Ishikawa (cell line): Measurements from ENCODE around the gene TASP1.

Source experiments
- CEBPB ChIP-seq: IDR thresholded peaks from 2 replicates; pipeline ENCODE4 v1.6.1; 2012
- CREB1 ChIP-seq: IDR thresholded peaks from 2 replicates; pipeline ENCODE4 v1.6.1; 2012; ENCODE audit warnings: low read depth
- EGR1 ChIP-seq: IDR thresholded peaks from 2 replicates; pipeline ENCODE4 v1.6.1; 2012
- EP300 ChIP-seq: IDR thresholded peaks from 2 replicates; pipeline ENCODE4 v1.6.1; 2012; ENCODE audit warnings: borderline replicate concordance
- FOXM1 ChIP-seq: IDR thresholded peaks from 2 replicates; pipeline ENCODE4 v1.6.1; 2012; ENCODE audit warnings: low read depth, borderline replicate concordance
- NFIC ChIP-seq: IDR thresholded peaks from 2 replicates; pipeline ENCODE4 v1.6.1; 2012
- RAD21 ChIP-seq: IDR thresholded peaks from 2 replicates; pipeline ENCODE4 v1.6.1; 2012; ENCODE audit warnings: low read depth
- TAF1 ChIP-seq: IDR thresholded peaks from 2 replicates; pipeline ENCODE4 v1.6.1; 2012; ENCODE audit warnings: low read depth, mild to moderate bottlenecking
- TCF12 ChIP-seq: IDR thresholded peaks from 2 replicates; pipeline ENCODE4 v1.6.1; 2012; ENCODE audit warnings: low read depth
- TEAD4 ChIP-seq: IDR thresholded peaks from 2 replicates; pipeline ENCODE4 v1.6.1; 2012
- YY1 ChIP-seq: IDR thresholded peaks from 2 replicates; pipeline ENCODE4 v1.6.1; 2012; ENCODE audit warnings: low read depth
- ZBTB7A ChIP-seq: IDR thresholded peaks from 2 replicates; pipeline ENCODE4 v1.6.1; 2012; ENCODE audit warnings: low read depth
- TF ChIP-seq, protein P1 (sequence below): IDR thresholded peaks from 2 replicates; pipeline ENCODE4 v1.6.1; 2012
- TF ChIP-seq, protein P2 (sequence below): IDR thresholded peaks from 2 replicates; pipeline ENCODE4 v1.6.1; 2012; ENCODE audit warnings: low read depth, mild to moderate bottlenecking
- TF ChIP-seq, protein P3 (sequence below): IDR thresholded peaks from 2 replicates; pipeline ENCODE4 v1.6.1; 2012

The TASP1 gene

DNA sequence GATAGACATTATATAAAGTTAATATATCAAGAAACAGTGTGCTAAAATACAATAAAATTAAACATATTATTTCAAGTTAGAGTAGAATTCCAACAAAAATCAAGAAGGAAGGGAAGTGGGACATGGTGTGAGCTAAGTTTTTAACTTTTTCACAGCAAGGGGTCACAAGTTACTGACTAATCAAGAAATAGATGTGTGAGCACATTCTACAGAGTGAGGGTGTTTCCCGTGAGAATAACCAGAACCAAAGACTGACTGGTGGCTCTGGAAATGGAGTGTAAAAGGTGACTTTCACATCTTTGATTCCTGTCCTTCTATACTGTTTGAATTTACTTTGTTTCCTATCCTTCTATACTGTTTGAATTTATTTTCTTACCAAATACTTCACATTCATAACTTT lies 206.6 kb downstream of the TASP1 start:
- TF ChIP-seq, protein P1, sequence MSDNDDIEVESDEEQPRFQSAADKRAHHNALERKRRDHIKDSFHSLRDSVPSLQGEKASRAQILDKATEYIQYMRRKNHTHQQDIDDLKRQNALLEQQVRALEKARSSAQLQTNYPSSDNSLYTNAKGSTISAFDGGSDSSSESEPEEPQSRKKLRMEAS, result no peak
- TF ChIP-seq TAF1 (no peak), TEAD4 (no peak), CEBPB (no peak), CREB1 (no peak), YY1 (no peak), FOXM1 (no peak), ZBTB7A (no peak), EP300 (no peak)
- TF ChIP-seq, protein P2, sequence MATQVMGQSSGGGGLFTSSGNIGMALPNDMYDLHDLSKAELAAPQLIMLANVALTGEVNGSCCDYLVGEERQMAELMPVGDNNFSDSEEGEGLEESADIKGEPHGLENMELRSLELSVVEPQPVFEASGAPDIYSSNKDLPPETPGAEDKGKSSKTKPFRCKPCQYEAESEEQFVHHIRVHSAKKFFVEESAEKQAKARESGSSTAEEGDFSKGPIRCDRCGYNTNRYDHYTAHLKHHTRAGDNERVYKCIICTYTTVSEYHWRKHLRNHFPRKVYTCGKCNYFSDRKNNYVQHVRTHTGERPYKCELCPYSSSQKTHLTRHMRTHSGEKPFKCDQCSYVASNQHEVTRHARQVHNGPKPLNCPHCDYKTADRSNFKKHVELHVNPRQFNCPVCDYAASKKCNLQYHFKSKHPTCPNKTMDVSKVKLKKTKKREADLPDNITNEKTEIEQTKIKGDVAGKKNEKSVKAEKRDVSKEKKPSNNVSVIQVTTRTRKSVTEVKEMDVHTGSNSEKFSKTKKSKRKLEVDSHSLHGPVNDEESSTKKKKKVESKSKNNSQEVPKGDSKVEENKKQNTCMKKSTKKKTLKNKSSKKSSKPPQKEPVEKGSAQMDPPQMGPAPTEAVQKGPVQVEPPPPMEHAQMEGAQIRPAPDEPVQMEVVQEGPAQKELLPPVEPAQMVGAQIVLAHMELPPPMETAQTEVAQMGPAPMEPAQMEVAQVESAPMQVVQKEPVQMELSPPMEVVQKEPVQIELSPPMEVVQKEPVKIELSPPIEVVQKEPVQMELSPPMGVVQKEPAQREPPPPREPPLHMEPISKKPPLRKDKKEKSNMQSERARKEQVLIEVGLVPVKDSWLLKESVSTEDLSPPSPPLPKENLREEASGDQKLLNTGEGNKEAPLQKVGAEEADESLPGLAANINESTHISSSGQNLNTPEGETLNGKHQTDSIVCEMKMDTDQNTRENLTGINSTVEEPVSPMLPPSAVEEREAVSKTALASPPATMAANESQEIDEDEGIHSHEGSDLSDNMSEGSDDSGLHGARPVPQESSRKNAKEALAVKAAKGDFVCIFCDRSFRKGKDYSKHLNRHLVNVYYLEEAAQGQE, result no peak
- TF ChIP-seq, protein P3, sequence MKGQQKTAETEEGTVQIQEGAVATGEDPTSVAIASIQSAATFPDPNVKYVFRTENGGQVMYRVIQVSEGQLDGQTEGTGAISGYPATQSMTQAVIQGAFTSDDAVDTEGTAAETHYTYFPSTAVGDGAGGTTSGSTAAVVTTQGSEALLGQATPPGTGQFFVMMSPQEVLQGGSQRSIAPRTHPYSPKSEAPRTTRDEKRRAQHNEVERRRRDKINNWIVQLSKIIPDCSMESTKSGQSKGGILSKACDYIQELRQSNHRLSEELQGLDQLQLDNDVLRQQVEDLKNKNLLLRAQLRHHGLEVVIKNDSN, result no peak

GRCh38 chr20:13430346-13431002 lies 208.3 kb downstream of the TASP1 start:
- TF ChIP-seq TCF12 (no peak), FOXM1 (no peak)

GRCh38 chr20:13428684-13429083 lies 210.0 kb downstream of the TASP1 start:
- TF ChIP-seq RAD21 (no peak), CEBPB (no peak), TEAD4 (no peak), TAF1 (no peak), EGR1 (no peak), NFIC (no peak), ZBTB7A (no peak), CREB1 (no peak), YY1 (no peak), FOXM1 (no peak), TCF12 (no peak), EP300 (no peak)
- TF ChIP-seq, protein P1, result no peak
- TF ChIP-seq, protein P3, result no peak
- TF ChIP-seq, protein P2, result no peak

DNA sequence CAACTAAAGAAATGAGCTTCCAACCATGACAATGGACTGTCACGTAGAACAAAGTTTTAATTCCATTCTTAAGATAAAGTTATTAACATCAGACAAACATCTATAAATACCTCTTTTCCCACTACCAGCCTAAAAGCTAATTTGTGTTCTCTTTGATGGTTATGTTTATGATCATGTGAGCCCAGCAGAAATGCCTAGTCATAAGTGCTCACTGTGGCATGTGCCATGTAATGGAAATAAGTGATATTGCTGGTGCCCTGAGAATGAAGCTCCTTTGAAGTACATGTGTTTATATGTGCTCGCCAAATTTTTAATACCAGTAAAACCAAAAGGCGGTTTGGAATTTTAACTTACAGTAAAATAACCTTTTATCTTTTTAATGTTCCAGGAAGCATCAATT lies 211.9 kb downstream of the TASP1 start:
- TF ChIP-seq TEAD4, result no peak
- TF ChIP-seq, protein P2, result no peak
- TF ChIP-seq TAF1, result no peak
- TF ChIP-seq CEBPB, result no peak
- TF ChIP-seq, protein P3, result no peak
- no peak for TF ChIP-seq EP300
- no peak for TF ChIP-seq NFIC
- TF ChIP-seq ZBTB7A, result no peak
